MM.1S (cell line): Measurements from ENCODE around the gene CDK2AP2.

Experiments used
- DNase-seq: peaks from one replicate; pipeline ENCODE4 v3.0.0-alpha.2; 2015
- H2AFZ ChIP-seq: fragments of 300-600 bp; sonication (generic); 2 replicates; pipeline ENCODE4 v1.6.0; 2016; ENCODE audit warnings: antibody characterized with exemption, low read length
- H3F3A ChIP-seq: fragments of 300-600 bp; sonication (generic); 2 replicates; pipeline ENCODE4 v1.6.1; 2016; ENCODE audit warnings: mild to moderate bottlenecking, antibody characterized with exemption, low read length, moderate library complexity, mixed read lengths; ENCODE audit not compliant: insufficient read depth
- H3K27ac ChIP-seq: fragments of 300-600 bp; sonication (generic); 2 replicates; pipeline ENCODE4 v1.5.1; 2016; ENCODE audit warnings: mild to moderate bottlenecking, low read length
- H3K27me3 ChIP-seq: fragments of 300-600 bp; sonication (generic); replicated peaks from 2 replicates; pipeline ENCODE4 v1.6.0; 2016; ENCODE audit warnings: low read length; ENCODE audit not compliant: insufficient read depth
- H3K36me3 ChIP-seq: fragments of 300-600 bp; sonication (generic); replicated peaks from 2 replicates; pipeline ENCODE4 v1.6.1; 2016; ENCODE audit warnings: mild to moderate bottlenecking, low read length, mixed read lengths; ENCODE audit not compliant: insufficient read depth
- H3K4me1 ChIP-seq: fragments of 300-600 bp; sonication (generic); 2 replicates; pipeline ENCODE4 v1.6.1; 2016; ENCODE audit warnings: low read length, mixed read lengths
- H3K4me2 ChIP-seq: fragments of 300-600 bp; sonication (generic); 2 replicates; pipeline ENCODE4 v1.6.0; 2016; ENCODE audit warnings: low read depth, low read length
- H3K4me3 ChIP-seq: fragments of 300-600 bp; sonication (generic); 2 replicates; pipeline ENCODE4 v1.5.1; 2016; ENCODE audit warnings: low read length, mixed read lengths
- H3K79me2 ChIP-seq: fragments of 300-600 bp; sonication (generic); 2 replicates; pipeline ENCODE4 v1.6.1; 2016; ENCODE audit warnings: mixed run types, low read length, mixed read lengths
- H3K9ac ChIP-seq: fragments of 300-600 bp; sonication (generic); 2 replicates; pipeline ENCODE4 v1.6.1; 2016; ENCODE audit warnings: low read length, mixed read lengths
- H3K9me2 ChIP-seq: fragments of 300-600 bp; sonication (generic); replicated peaks from 2 replicates; pipeline ENCODE4 v1.6.1; 2016; ENCODE audit warnings: mild to moderate bottlenecking, low read length, mixed read lengths; ENCODE audit not compliant: insufficient read depth
- H3K9me3 ChIP-seq: fragments of 300-600 bp; sonication (generic); replicated peaks from 2 replicates; pipeline ENCODE4 v1.6.1; 2016; ENCODE audit warnings: mild to moderate bottlenecking, low read length, mixed read lengths; ENCODE audit not compliant: insufficient read depth
- H4K20me1 ChIP-seq: fragments of 300-600 bp; sonication (generic); 2 replicates; pipeline ENCODE4 v1.6.1; 2016; ENCODE audit warnings: mild to moderate bottlenecking, low read length, moderate library complexity, mixed read lengths; ENCODE audit not compliant: insufficient read depth
- EZH2 ChIP-seq: fragments of 300-600 bp; sonication (generic); optimal IDR thresholded peaks from 2 replicates; pipeline ENCODE3; 2017; ENCODE audit warnings: low read depth, mild to moderate bottlenecking, antibody characterized with exemption, low read length, mixed read lengths
- EZH2phosphoT487 ChIP-seq: fragments of 300-600 bp; sonication (generic); IDR thresholded peaks from 2 replicates; pipeline ENCODE4 v1.6.1; 2018; ENCODE audit warnings: antibody characterized with exemption, low read length
- TF ChIP-seq, protein P1 (sequence below): fragments of 300-600 bp; sonication (generic); IDR thresholded peaks from 2 replicates; pipeline ENCODE4 v1.5.1; 2016; ENCODE audit warnings: antibody characterized with exemption, low read length, mixed read lengths

Gene CDK2AP2

DNA sequence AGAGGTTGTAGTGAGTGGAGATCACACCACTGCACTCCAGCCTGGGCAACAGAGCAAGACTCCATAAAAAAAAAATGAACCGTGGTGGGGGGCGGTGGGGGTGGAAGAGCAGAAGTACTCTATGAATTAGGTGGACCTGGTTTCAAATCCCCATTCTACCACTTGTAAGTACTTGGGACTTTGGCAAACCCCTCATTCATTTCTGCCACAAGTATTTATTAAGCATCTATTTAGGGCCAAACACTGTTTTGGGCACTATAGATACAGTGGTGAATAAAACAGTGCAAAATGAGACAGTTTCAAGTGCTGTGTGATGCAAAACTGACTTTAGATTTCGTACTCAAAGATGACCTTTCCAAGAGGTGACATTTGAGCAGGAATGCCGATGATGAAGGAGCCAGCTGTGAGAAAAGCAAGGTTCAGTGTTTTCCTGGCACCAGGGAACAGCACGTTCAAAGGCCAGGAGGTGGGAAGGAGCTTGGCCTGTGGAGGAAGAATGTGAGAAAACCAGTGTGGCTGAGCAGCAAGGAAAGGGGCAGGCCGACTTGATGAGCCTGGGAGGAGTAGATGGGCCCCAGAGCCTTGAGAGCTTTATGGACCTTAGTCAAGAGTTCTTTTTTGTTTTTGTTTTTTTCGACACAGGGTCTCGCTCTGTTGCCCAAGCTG, 37.5 kb downstream of the CDK2AP2 start:
- Histone ChIP-seq H3K4me3 (no peak overlapping the region), H3K79me2 (peaks cover 3% of the 10 kb centered on the region; the same call in 1 of the 2 replicates), H3F3A (no peaks in the 10 kb centered on the region), H3K27ac (no peak overlapping the region), H4K20me1 (no peaks in the 10 kb centered on the region), H3K9me2 (no peaks in the 10 kb centered on the region), H2AFZ (no peak overlapping the region), H3K9me3 (no peaks in the 10 kb centered on the region), H3K9ac (no peak overlapping the region), H3K4me1 (peaks cover 5% of the 10 kb centered on the region), H3K27me3 (peaks cover 9% of the 10 kb centered on the region), H3K36me3 (no peaks in the 10 kb centered on the region), H3K4me2 (no peak overlapping the region)
- TF ChIP-seq EZH2phosphoT487 (no peak), EZH2 (no peak)
- TF ChIP-seq, protein P1, sequence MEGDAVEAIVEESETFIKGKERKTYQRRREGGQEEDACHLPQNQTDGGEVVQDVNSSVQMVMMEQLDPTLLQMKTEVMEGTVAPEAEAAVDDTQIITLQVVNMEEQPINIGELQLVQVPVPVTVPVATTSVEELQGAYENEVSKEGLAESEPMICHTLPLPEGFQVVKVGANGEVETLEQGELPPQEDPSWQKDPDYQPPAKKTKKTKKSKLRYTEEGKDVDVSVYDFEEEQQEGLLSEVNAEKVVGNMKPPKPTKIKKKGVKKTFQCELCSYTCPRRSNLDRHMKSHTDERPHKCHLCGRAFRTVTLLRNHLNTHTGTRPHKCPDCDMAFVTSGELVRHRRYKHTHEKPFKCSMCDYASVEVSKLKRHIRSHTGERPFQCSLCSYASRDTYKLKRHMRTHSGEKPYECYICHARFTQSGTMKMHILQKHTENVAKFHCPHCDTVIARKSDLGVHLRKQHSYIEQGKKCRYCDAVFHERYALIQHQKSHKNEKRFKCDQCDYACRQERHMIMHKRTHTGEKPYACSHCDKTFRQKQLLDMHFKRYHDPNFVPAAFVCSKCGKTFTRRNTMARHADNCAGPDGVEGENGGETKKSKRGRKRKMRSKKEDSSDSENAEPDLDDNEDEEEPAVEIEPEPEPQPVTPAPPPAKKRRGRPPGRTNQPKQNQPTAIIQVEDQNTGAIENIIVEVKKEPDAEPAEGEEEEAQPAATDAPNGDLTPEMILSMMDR = no peak
- no peak for DNase-seq

DNA sequence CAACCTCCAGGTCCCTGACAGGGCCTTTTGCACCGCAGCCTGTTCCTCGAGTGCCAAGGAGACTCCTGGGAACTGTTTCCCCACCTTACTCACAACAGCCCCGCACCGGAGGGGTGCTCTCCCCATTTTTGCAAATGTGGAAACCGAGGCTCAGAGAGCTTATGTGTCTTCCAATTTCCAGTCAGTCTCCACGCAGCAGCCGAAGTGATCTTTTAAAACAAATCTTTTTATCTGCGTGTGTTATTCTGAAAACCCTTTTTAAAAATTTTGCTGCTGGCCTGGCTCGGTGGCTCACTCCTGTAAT, 38.5 kb downstream of the CDK2AP2 start:
- H3K9me3 ChIP-seq = no peaks in the 10 kb centered on the region
- DNase-seq = no peak
- H3K79me2 ChIP-seq = peaks cover 11% of the 10 kb centered on the region
- no peak overlapping the region; the same call in 1 of the 2 replicates for H3K27ac ChIP-seq
- peak overlapping the region; percentile 80 for H3K9ac ChIP-seq
- TF ChIP-seq, protein P1 = no peak
- TF ChIP-seq EZH2 = no peak
- no peak for TF ChIP-seq EZH2phosphoT487
- H3F3A ChIP-seq = no peaks in the 10 kb centered on the region
- H3K36me3 ChIP-seq = no peaks in the 10 kb centered on the region
- peaks cover 5% of the 10 kb centered on the region for H3K27me3 ChIP-seq
- no peaks in the 10 kb centered on the region for H3K9me2 ChIP-seq
- H3K4me2 ChIP-seq = peak overlapping the region; percentile 100
- no peaks in the 10 kb centered on the region for H4K20me1 ChIP-seq
- H3K4me1 ChIP-seq = peaks cover 5% of the 10 kb centered on the region
- peak overlapping the region; percentile 100 for H2AFZ ChIP-seq
- peak overlapping the region; percentile 99 for H3K4me3 ChIP-seq

DNA sequence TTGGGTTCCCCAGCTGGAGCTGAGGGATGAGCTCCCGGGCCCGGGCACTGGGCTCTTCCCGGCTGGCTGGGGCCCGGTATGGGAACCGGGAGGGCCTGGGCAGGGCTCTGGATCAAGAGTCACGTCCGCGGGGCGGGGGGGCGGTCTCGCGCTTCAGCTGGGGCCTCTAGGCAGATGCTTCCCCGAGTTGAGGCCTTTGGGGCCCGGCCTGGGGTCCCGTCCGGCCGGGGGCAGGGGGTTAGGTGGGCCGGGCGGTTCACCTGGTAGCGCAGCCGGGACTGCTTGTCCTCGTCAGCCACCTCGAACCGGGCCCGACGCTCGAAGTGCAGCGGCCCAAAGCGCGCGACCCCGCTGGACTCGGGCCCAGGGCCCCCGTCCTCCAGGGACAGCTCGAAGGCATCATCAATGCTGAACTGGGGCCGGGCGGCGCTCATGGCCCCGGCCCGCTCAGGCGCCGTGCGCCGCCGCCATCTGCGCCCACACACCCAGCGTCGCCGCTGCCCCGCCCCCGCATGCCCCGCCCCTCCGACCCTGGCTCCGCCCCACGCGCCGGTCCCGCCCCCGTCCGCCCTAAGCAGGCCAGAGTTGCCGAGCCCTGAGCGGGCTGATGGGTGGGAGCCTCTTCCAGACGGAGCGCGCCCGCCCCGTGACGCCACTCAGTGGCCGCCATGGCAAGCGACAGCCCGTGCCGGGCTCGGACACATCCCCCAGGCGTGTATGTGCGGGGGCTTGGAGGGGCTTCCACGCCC, 39.0 kb downstream of the CDK2AP2 start, which contains the start of gene TMEM134:
TMEM134 (minus strand) TSS at position 493 of the 749 bp plus-strand sequence; CDS start at position 434, 59 bp downstream.
- Histone ChIP-seq H3K79me2 (peaks cover 11% of the 10 kb centered on the region), H3F3A (no peaks in the 10 kb centered on the region), H3K27ac (no peak within 1 kb of the TSS; the same call in 1 of the 2 replicates), H3K4me3 (peak within 1 kb of the TSS; percentile 99), H3K9ac (peak within 1 kb of the TSS; percentile 80), H3K9me3 (no peaks in the 10 kb centered on the region), H3K4me2 (peak within 1 kb of the TSS; percentile 100), H4K20me1 (no peaks in the 10 kb centered on the region), H3K27me3 (no peaks in the 10 kb centered on the region; the same call in 1 of the 2 replicates), H3K36me3 (no peaks in the 10 kb centered on the region), H2AFZ (peak within 1 kb of the TSS; percentile 100), H3K4me1 (peaks cover 10% of the 10 kb centered on the region), H3K9me2 (no peaks in the 10 kb centered on the region)
- DNase-seq = peak; percentile 92
- TF ChIP-seq EZH2 = no peak
- TF ChIP-seq, protein P1 = peak; percentile 57
